ENCODE data around the gene PRPS1L1.

The PRPS1L1 gene

GRCh38 chr7:18027628-18028027 lies at the start of gene PRPS1L1:
Gene PRPS1L1 (minus strand): TSS chr7:18027846.
- Histone ChIP-seq H3K27ac (no peak within 1 kb of the TSS), H3K9me3 (ENCODE audit: low read depth, low read length) (no peaks in the 10 kb centered on the region), H3K36me3 (ENCODE audit: insufficient read depth, low read length) (no peaks in the 10 kb centered on the region), H3K4me3 (no peak within 1 kb of the TSS), H3K9ac (ENCODE audit: insufficient read length) (no peak within 1 kb of the TSS)
- no peak for TF ChIP-seq EZH2 (IDR thresholded peaks at IDR 0.05)
- no peak for TF ChIP-seq FOXP2 (optimal IDR thresholded peaks at IDR 0.05; ENCODE audit: control extremely low read depth, extremely low read length, insufficient read depth)
- TF ChIP-seq POLR2AphosphoS5 (IDR thresholded peaks at IDR 0.05; ENCODE audit: borderline replicate concordance, low read depth, low read length) = no peak
- no peak for DNase-seq (ENCODE audit: low read depth, low spot score)

- TF ChIP-seq POLR2AphosphoS5 (IDR thresholded peaks at IDR 0.05; ENCODE audit: borderline replicate concordance, low read depth, low read length) (no peak), EZH2 (IDR thresholded peaks at IDR 0.05) (no peak), FOXP2 (optimal IDR thresholded peaks at IDR 0.05; ENCODE audit: control extremely low read depth, extremely low read length, insufficient read depth) (no peak)
- DNase-seq (ENCODE audit: low read depth, low spot score) = no peak
- Histone ChIP-seq H3K36me3 (ENCODE audit: insufficient read depth, low read length) (no peaks in the 10 kb centered on the region), H3K9me3 (ENCODE audit: low read depth, low read length) (peaks cover 4% of the 10 kb centered on the region; the same call in 1 of the 2 replicates), H3K9ac (ENCODE audit: insufficient read length) (no peak overlapping the region), H3K27ac (no peak overlapping the region), H3K4me3 (no peak overlapping the region)
These were observed 48.8 kb upstream of the PRPS1L1 start for GRCh38 chr7:18076461-18076860.

- DNase-seq (ENCODE audit: low read depth, low spot score) = no peak
- no peak overlapping the region for H3K4me3 ChIP-seq
- TF ChIP-seq FOXP2 (optimal IDR thresholded peaks at IDR 0.05; ENCODE audit: control extremely low read depth, extremely low read length, insufficient read depth) (no peak), POLR2AphosphoS5 (IDR thresholded peaks at IDR 0.05; ENCODE audit: borderline replicate concordance, low read depth, low read length) (no peak), EZH2 (IDR thresholded peaks at IDR 0.05) (no peak)
- no peak overlapping the region for H3K27ac ChIP-seq
- no peaks in the 10 kb centered on the region for H3K36me3 ChIP-seq (ENCODE audit: insufficient read depth, low read length)
- no peaks in the 10 kb centered on the region for H3K9me3 ChIP-seq (ENCODE audit: low read depth, low read length)
- no peak overlapping the region for H3K9ac ChIP-seq (ENCODE audit: insufficient read length)
These were observed 41.1 kb upstream of the PRPS1L1 start for GRCh38 chr7:18068745-18069144.

GRCh38 chr7:18064242-18064838 lies 36.7 kb upstream of the PRPS1L1 start:
- DNase-seq (ENCODE audit: low read depth, low spot score) = no peak
- Histone ChIP-seq H3K9me3 (ENCODE audit: low read depth, low read length) (no peaks in the 10 kb centered on the region), H3K4me3 (no peak overlapping the region), H3K9ac (ENCODE audit: insufficient read length) (no peak overlapping the region), H3K27ac (no peak overlapping the region), H3K36me3 (ENCODE audit: insufficient read depth, low read length) (no peaks in the 10 kb centered on the region)
- TF ChIP-seq POLR2AphosphoS5 (IDR thresholded peaks at IDR 0.05; ENCODE audit: borderline replicate concordance, low read depth, low read length) (no peak), FOXP2 (optimal IDR thresholded peaks at IDR 0.05; ENCODE audit: control extremely low read depth, extremely low read length, insufficient read depth) (no peak), EZH2 (IDR thresholded peaks at IDR 0.05) (no peak)

GRCh38 chr7:18063149-18063901 lies 35.7 kb upstream of the PRPS1L1 start:
- Histone ChIP-seq H3K9me3 (ENCODE audit: low read depth, low read length) (no peaks in the 10 kb centered on the region), H3K9ac (ENCODE audit: insufficient read length) (no peak overlapping the region), H3K27ac (no peak overlapping the region)

GRCh38 chr7:18059171-18059570 lies 31.5 kb upstream of the PRPS1L1 start:
- no peak overlapping the region for H3K27ac ChIP-seq
- no peak overlapping the region for H3K4me3 ChIP-seq
- H3K9ac ChIP-seq (ENCODE audit: insufficient read length) = no peak overlapping the region
- H3K9me3 ChIP-seq (ENCODE audit: low read depth, low read length) = no peaks in the 10 kb centered on the region
- DNase-seq (ENCODE audit: low read depth, low spot score) = no peak
- TF ChIP-seq FOXP2 (optimal IDR thresholded peaks at IDR 0.05; ENCODE audit: control extremely low read depth, extremely low read length, insufficient read depth) = no peak
- no peak for TF ChIP-seq EZH2 (IDR thresholded peaks at IDR 0.05)
- TF ChIP-seq POLR2AphosphoS5 (IDR thresholded peaks at IDR 0.05; ENCODE audit: borderline replicate concordance, low read depth, low read length) = no peak
- no peaks in the 10 kb centered on the region for H3K36me3 ChIP-seq (ENCODE audit: insufficient read depth, low read length)

More at GRCh38 chr7:18063149-18063901, 35.7 kb upstream of the PRPS1L1 start:
- TF ChIP-seq EZH2 (IDR thresholded peaks at IDR 0.05) = no peak
- Histone ChIP-seq H3K4me3 (no peak overlapping the region), H3K36me3 (ENCODE audit: insufficient read depth, low read length) (no peaks in the 10 kb centered on the region)
- DNase-seq (ENCODE audit: low read depth, low spot score) = no peak

GRCh38 chr7:18053941-18054340 lies 26.3 kb upstream of the PRPS1L1 start:
- no peaks in the 10 kb centered on the region for H3K9me3 ChIP-seq (ENCODE audit: low read depth, low read length)
- H3K4me3 ChIP-seq = no peak overlapping the region
- H3K27ac ChIP-seq = no peak overlapping the region
- TF ChIP-seq EZH2 (IDR thresholded peaks at IDR 0.05) = no peak
- TF ChIP-seq FOXP2 (optimal IDR thresholded peaks at IDR 0.05; ENCODE audit: control extremely low read depth, extremely low read length, insufficient read depth) = no peak
- TF ChIP-seq POLR2AphosphoS5 (IDR thresholded peaks at IDR 0.05; ENCODE audit: borderline replicate concordance, low read depth, low read length) = no peak
- no peak overlapping the region for H3K9ac ChIP-seq (ENCODE audit: insufficient read length)
- DNase-seq (ENCODE audit: low read depth, low spot score) = no peak
- no peaks in the 10 kb centered on the region for H3K36me3 ChIP-seq (ENCODE audit: insufficient read depth, low read length)

GRCh38 chr7:18053177-18053928 lies 25.7 kb upstream of the PRPS1L1 start:
- Histone ChIP-seq H3K9me3 (ENCODE audit: low read depth, low read length) (no peaks in the 10 kb centered on the region), H3K4me3 (no peak overlapping the region), H3K9ac (ENCODE audit: insufficient read length) (no peak overlapping the region), H3K27ac (no peak overlapping the region), H3K36me3 (ENCODE audit: insufficient read depth, low read length) (no peaks in the 10 kb centered on the region)
- no peak for TF ChIP-seq FOXP2 (optimal IDR thresholded peaks at IDR 0.05; ENCODE audit: control extremely low read depth, extremely low read length, insufficient read depth)
- no peak for TF ChIP-seq POLR2AphosphoS5 (IDR thresholded peaks at IDR 0.05; ENCODE audit: borderline replicate concordance, low read depth, low read length)
- no peak for TF ChIP-seq EZH2 (IDR thresholded peaks at IDR 0.05)
- DNase-seq (ENCODE audit: low read depth, low spot score) = no peak

All from SK-N-MC (cell line).